SU-DHL-6 (cell line): ENCODE results near the gene TMEM119.

ENCODE experiments used
- H2AFZ ChIP-seq: fragments of 200-600 bp; sonication (generic); 2 replicates; pipeline ENCODE4 v1.6.1; 2014; ENCODE audit warnings: low read depth, mild to moderate bottlenecking, moderate library complexity, mixed read lengths, antibody characterized with exemption, low read length; ENCODE audit not compliant: severe bottlenecking
- H3F3A ChIP-seq: fragments of 200-600 bp; shearing (Covaris generic); 2 replicates; pipeline ENCODE4 v1.6.0; 2016; ENCODE audit warnings: antibody characterized with exemption, mild to moderate bottlenecking; ENCODE audit not compliant: insufficient read depth
- H3K27ac ChIP-seq: fragments of 200-600 bp; sonication (generic); 2 replicates; pipeline ENCODE4 v1.5.1; 2016; ENCODE audit warnings: low read depth, mild to moderate bottlenecking, low read length, moderate library complexity, mixed read lengths
- H3K27me3 ChIP-seq: fragments of 200-600 bp; sonication (generic), shearing (Covaris generic); 2 replicates; pipeline ENCODE4 v1.6.0; 2014; ENCODE audit warnings: mild to moderate bottlenecking, low read length
- H3K36me3 ChIP-seq: fragments of 200-600 bp; sonication (generic); 2 replicates; pipeline ENCODE4 v1.6.1; 2014; ENCODE audit warnings: mild to moderate bottlenecking, low read length, mixed read lengths
- H3K4me2 ChIP-seq: fragments of 300-600, 200-600 bp; shearing (Covaris generic), sonication (generic); 2 replicates; pipeline ENCODE4 v1.6.0; 2014; ENCODE audit warnings: low read length, low read depth, mild to moderate bottlenecking; ENCODE audit not compliant: poor library complexity, severe bottlenecking
- H3K4me3 ChIP-seq: fragments of 200-600 bp; sonication (generic); 2 replicates; pipeline ENCODE4 v1.5.1; 2014; ENCODE audit warnings: antibody characterized with exemption, low read length, mild to moderate bottlenecking, mixed read lengths; ENCODE audit not compliant: insufficient read depth, poor library complexity, severe bottlenecking
- H3K79me2 ChIP-seq: fragments of 200-600 bp; sonication (generic); 2 replicates; pipeline ENCODE4 v1.6.1; 2014; ENCODE audit warnings: mild to moderate bottlenecking, low read length, moderate library complexity; ENCODE audit not compliant: insufficient read depth
- H3K9ac ChIP-seq: fragments of 200-600 bp; sonication (generic); 2 replicates; pipeline ENCODE4 v1.7.0; 2014; ENCODE audit warnings: mild to moderate bottlenecking, low read length
- H3K9me2 ChIP-seq: fragments of 200-600 bp; sonication (generic); replicated peaks from 2 replicates; pipeline ENCODE4 v1.6.1; 2014; ENCODE audit warnings: low read length; ENCODE audit not compliant: insufficient read depth
- H3K9me3 ChIP-seq: fragments of 200-600 bp; sonication (generic); 2 replicates; pipeline ENCODE4 v1.6.1; 2014; ENCODE audit warnings: low read length, mixed read lengths; ENCODE audit not compliant: insufficient read depth
- H4K20me1 ChIP-seq: fragments of 200-600 bp; sonication (generic); 2 replicates; pipeline ENCODE4 v1.6.1; 2014; ENCODE audit warnings: low read depth, mild to moderate bottlenecking, antibody characterized with exemption, low read length, moderate library complexity, mixed read lengths
- EZH2phosphoT487 ChIP-seq: fragments of 200-600 bp; sonication (generic), shearing (Covaris generic); conservative IDR thresholded peaks from 2 replicates; pipeline ENCODE4 v1.6.1; 2018; ENCODE audit warnings: mild to moderate bottlenecking, antibody characterized with exemption, low read length, moderate library complexity, mixed read lengths
- TF ChIP-seq, protein P1 (sequence below): fragments of 200-600 bp; sonication (generic); IDR thresholded peaks from one replicate; pipeline ENCODE4 v1.5.1; 2017; ENCODE audit warnings: antibody characterized with exemption, mild to moderate bottlenecking, low read length, moderate library complexity; ENCODE audit not compliant: insufficient read depth, poor library complexity, severe bottlenecking

The TMEM119 gene

DNA sequence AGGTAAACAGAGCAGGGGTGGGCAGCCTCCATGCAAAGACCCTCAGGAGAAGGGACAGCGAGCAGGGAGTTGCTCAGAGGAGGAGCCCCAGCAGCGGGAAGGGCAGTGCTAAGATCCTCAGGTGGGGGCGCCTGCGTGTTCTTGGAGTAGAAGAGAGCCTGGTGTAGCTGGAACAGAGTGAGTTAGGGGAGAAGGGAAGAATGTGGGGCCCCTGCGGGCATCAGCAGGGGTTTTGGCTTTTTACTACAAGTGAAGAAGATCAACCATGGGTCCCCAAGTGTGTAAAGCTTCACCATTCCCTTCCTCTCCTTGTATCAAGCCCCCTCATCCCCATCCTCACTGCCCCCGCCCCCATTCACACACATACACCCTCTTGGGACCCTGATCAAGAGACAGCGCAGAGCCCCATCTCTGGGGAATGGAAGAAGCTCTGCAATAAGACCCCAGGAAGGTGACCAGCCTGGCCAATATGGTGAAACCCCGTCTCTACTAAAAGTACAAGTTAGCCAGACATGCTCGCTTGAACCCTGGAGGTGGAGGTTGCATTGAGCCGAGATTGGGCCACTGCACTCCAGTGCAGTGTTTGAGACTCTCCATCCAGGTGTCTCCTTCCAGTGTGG lies 10.2 kb upstream of the TMEM119 start:
- Histone ChIP-seq H3K4me2 (no peak overlapping the region), H4K20me1 (no peaks in the 10 kb centered on the region), H2AFZ (no peak overlapping the region), H3K9me3 (no peaks in the 10 kb centered on the region), H3F3A (no peaks in the 10 kb centered on the region), H3K27me3 (no peaks in the 10 kb centered on the region), H3K4me3 (no peak overlapping the region), H3K79me2 (no peaks in the 10 kb centered on the region), H3K36me3 (no peaks in the 10 kb centered on the region), H3K9me2 (no peaks in the 10 kb centered on the region), H3K27ac (no peak overlapping the region), H3K9ac (no peak overlapping the region)
- no peak for TF ChIP-seq EZH2phosphoT487
- TF ChIP-seq, protein P1, sequence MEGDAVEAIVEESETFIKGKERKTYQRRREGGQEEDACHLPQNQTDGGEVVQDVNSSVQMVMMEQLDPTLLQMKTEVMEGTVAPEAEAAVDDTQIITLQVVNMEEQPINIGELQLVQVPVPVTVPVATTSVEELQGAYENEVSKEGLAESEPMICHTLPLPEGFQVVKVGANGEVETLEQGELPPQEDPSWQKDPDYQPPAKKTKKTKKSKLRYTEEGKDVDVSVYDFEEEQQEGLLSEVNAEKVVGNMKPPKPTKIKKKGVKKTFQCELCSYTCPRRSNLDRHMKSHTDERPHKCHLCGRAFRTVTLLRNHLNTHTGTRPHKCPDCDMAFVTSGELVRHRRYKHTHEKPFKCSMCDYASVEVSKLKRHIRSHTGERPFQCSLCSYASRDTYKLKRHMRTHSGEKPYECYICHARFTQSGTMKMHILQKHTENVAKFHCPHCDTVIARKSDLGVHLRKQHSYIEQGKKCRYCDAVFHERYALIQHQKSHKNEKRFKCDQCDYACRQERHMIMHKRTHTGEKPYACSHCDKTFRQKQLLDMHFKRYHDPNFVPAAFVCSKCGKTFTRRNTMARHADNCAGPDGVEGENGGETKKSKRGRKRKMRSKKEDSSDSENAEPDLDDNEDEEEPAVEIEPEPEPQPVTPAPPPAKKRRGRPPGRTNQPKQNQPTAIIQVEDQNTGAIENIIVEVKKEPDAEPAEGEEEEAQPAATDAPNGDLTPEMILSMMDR, result no peak

DNA sequence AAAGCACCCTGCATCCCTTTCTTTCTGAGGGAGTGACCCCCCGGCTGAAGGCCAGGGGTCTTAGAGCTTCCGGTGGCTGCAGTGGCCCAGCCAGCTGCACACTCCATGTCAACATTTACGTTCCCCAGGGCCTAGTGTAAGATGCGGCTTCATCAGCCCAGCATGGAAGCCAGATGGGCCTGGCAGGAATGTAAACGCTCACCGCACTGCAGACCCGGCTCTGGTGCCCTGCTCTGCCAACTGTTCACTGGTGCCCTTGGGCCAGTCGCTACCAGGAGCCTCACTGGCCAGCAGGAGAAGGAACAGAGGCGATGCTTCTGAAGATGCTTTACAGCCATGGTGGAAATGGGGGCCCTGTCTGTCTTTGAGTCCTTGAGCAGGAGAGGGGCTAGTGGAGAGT lies 8.6 kb upstream of the TMEM119 start:
- H4K20me1 ChIP-seq, result no peaks in the 10 kb centered on the region
- H3K27ac ChIP-seq, result no peak overlapping the region
- H3K79me2 ChIP-seq, result no peaks in the 10 kb centered on the region
- H3K9me2 ChIP-seq, result no peaks in the 10 kb centered on the region
- TF ChIP-seq, protein P1, result no peak
- TF ChIP-seq EZH2phosphoT487, result no peak
- no peaks in the 10 kb centered on the region for H3K27me3 ChIP-seq
- no peak overlapping the region for H3K4me2 ChIP-seq
- H3K4me3 ChIP-seq, result no peak overlapping the region
- H2AFZ ChIP-seq, result no peak overlapping the region
- H3K36me3 ChIP-seq, result no peaks in the 10 kb centered on the region
- no peaks in the 10 kb centered on the region for H3K9me3 ChIP-seq
- H3F3A ChIP-seq, result no peaks in the 10 kb centered on the region
- no peak overlapping the region for H3K9ac ChIP-seq

DNA sequence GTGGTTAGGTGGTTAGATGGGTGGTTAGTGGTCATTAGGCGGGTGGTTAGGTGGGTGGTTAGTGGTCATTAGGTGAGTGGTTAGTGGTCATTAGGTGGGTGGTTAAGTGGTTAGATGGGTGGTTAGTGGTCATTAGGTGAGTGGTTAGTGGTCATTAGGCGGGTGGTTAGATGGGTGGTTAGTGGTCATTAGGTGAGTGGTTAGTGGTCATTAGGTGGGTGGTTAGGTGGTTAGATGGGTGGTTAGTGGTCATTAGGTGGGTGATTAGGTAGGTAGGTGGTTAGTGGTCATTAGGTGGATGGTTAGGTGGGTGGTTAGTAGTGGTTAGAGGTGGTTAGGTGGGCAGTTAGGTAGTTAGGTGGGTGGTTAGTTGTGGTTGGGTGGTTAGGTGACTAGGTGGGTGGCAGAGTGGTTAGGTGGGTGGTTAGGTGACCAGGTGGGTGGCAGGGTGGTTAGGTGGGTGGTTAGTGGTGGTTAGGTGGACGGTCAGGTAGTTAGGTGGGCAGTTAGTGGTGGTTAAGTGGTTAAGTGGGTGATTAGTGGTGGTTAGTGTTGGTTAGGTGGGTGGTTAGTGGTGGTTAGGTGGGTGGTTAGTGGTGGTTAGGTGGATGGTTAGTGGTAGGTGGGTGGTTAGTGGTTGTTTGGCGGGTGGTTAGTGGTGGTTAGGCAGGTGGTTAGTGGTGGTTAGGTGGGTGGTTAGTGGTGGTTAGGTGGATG lies 8.0 kb upstream of the TMEM119 start:
- Histone ChIP-seq H3F3A (no peaks in the 10 kb centered on the region), H3K9ac (no peak overlapping the region), H3K79me2 (no peaks in the 10 kb centered on the region), H3K27ac (no peak overlapping the region), H3K27me3 (no peaks in the 10 kb centered on the region), H4K20me1 (no peaks in the 10 kb centered on the region), H2AFZ (no peak overlapping the region), H3K9me3 (no peaks in the 10 kb centered on the region), H3K9me2 (no peaks in the 10 kb centered on the region), H3K4me3 (no peak overlapping the region), H3K36me3 (no peaks in the 10 kb centered on the region), H3K4me2 (no peak overlapping the region)
- TF ChIP-seq EZH2phosphoT487, result no peak
- TF ChIP-seq, protein P1, result no peak
